ENCODE data around the gene NCKIPSD. TPM values are rescaled to one million over a fixed set of nuclear protein-coding genes. Genes with fewer than 3 reads are reported as not detected.

Gene NCKIPSD
- total RNA-seq, 1 donor from 2014 or later, result 18.3 TPM

- no peak for FAIRE-seq
- no peak overlapping the region for H3K27ac Mint-ChIP-seq (ENCODE audit: unreplicated experiment)
- Histone ChIP-seq H3K4me2 (ENCODE audit: low read length) (no peak overlapping the region), H4K20me1 (ENCODE audit: insufficient read depth, low read length) (peaks cover 34% of the 10 kb centered on the region), H3K36me3 (ENCODE audit: insufficient read depth, low read length) (peaks cover 6% of the 10 kb centered on the region), H2AFZ (ENCODE audit: low read depth, low read length) (no peak overlapping the region), H3K79me2 (ENCODE audit: insufficient read depth, low read length) (peaks cover 22% of the 10 kb centered on the region), H3K27ac (ENCODE audit: low read depth, low read length) (no peak overlapping the region), H3K9me3 (ENCODE audit: insufficient read depth, low read depth, low read length) (no peaks in the 10 kb centered on the region), H3K4me1 (ENCODE audit: insufficient read depth, low read length) (peaks cover 9% of the 10 kb centered on the region), H3K27me3 (ENCODE audit: insufficient read depth, low read length) (no peaks in the 10 kb centered on the region), H3K4me3 (ENCODE audit: insufficient read depth, low read depth, low read length) (no peak overlapping the region), H3K9ac (ENCODE audit: low read length) (no peak overlapping the region)
- H3K27me3 Mint-ChIP-seq (ENCODE audit: low read depth, unreplicated experiment), result no peaks in the 10 kb centered on the region
- no peak for TF ChIP-seq EZH2 (IDR thresholded peaks at IDR 0.05; ENCODE audit: insufficient read depth, low read length)
- TF ChIP-seq CTCF (IDR thresholded peaks at IDR 0.05; ENCODE audit: insufficient read depth, low read depth, low read length), result no peak
- H3K36me3 Mint-ChIP-seq (ENCODE audit: low read depth, unreplicated experiment), result peaks cover 40% of the 10 kb centered on the region
- peaks cover 7% of the 10 kb centered on the region for H3K4me1 Mint-ChIP-seq (ENCODE audit: low read depth, unreplicated experiment)
- H3K4me3 Mint-ChIP-seq (ENCODE audit: unreplicated experiment), result no peak overlapping the region
- H3K9me3 Mint-ChIP-seq (ENCODE audit: unreplicated experiment), result no peaks in the 10 kb centered on the region
- no peak for DNase-seq (ENCODE audit: low read depth)
Measured at GRCh38 chr3:48630833-48631232, 54.9 kb downstream of the NCKIPSD start.

GRCh38 chr3:48630407-48630806, 55.3 kb downstream of the NCKIPSD start:
- Histone ChIP-seq H2AFZ (ENCODE audit: low read depth, low read length) (no peak overlapping the region), H3K27me3 (ENCODE audit: insufficient read depth, low read length) (no peaks in the 10 kb centered on the region), H3K9me3 (ENCODE audit: insufficient read depth, low read depth, low read length) (no peaks in the 10 kb centered on the region), H3K79me2 (ENCODE audit: insufficient read depth, low read length) (peaks cover 22% of the 10 kb centered on the region), H3K4me1 (ENCODE audit: insufficient read depth, low read length) (peaks cover 6% of the 10 kb centered on the region), H3K27ac (ENCODE audit: low read depth, low read length) (no peak overlapping the region), H3K36me3 (ENCODE audit: insufficient read depth, low read length) (peaks cover 6% of the 10 kb centered on the region), H3K4me2 (ENCODE audit: low read length) (no peak overlapping the region), H3K9ac (ENCODE audit: low read length) (no peak overlapping the region), H3K4me3 (ENCODE audit: insufficient read depth, low read depth, low read length) (no peak overlapping the region), H4K20me1 (ENCODE audit: insufficient read depth, low read length) (peaks cover 34% of the 10 kb centered on the region)
- peaks cover 7% of the 10 kb centered on the region for H3K4me1 Mint-ChIP-seq (ENCODE audit: low read depth, unreplicated experiment)
- DNase-seq (ENCODE audit: low read depth) (no peak), FAIRE-seq (no peak)
- no peaks in the 10 kb centered on the region for H3K9me3 Mint-ChIP-seq (ENCODE audit: unreplicated experiment)
- TF ChIP-seq CTCF (IDR thresholded peaks at IDR 0.05; ENCODE audit: insufficient read depth, low read depth, low read length) (no peak), EZH2 (IDR thresholded peaks at IDR 0.05; ENCODE audit: insufficient read depth, low read length) (no peak)
- H3K36me3 Mint-ChIP-seq (ENCODE audit: low read depth, unreplicated experiment), result peaks cover 40% of the 10 kb centered on the region
- H3K27ac Mint-ChIP-seq (ENCODE audit: unreplicated experiment), result no peak overlapping the region
- peak overlapping the region; percentile 66 for H3K4me3 Mint-ChIP-seq (ENCODE audit: unreplicated experiment)
- no peaks in the 10 kb centered on the region for H3K27me3 Mint-ChIP-seq (ENCODE audit: low read depth, unreplicated experiment)

DNA sequence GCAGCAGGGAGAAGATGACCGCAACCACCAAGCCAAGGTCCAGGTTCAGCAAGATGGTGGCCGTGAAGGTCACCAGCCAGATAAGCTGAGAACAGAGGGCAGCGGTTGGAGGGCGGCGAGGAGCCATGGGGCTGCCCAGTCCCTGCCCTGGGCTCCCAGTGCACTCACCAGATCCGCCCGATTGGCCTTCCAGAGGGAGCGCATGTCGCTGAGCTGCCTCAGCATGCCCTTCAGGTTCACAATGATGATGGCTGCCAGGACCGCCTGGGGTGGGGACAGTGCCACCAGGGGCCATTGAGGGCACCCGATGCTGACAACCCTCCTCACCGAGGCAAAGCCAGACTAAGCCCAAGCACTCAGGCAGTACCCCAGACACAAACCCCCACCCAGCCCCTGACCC, 55.8 kb downstream of the NCKIPSD start:
- FAIRE-seq (no peak), DNase-seq (ENCODE audit: low read depth) (no peak)
- H3K9ac ChIP-seq (ENCODE audit: low read length), result no peak overlapping the region
- Mint-ChIP-seq H3K27ac (ENCODE audit: unreplicated experiment) (no peak overlapping the region), H3K27me3 (ENCODE audit: low read depth, unreplicated experiment) (no peaks in the 10 kb centered on the region), H3K4me1 (ENCODE audit: low read depth, unreplicated experiment) (peaks cover 7% of the 10 kb centered on the region), H3K9me3 (ENCODE audit: unreplicated experiment) (no peaks in the 10 kb centered on the region), H3K36me3 (ENCODE audit: low read depth, unreplicated experiment) (peaks cover 45% of the 10 kb centered on the region), H3K4me3 (ENCODE audit: unreplicated experiment) (no peak overlapping the region)
- H2AFZ ChIP-seq (ENCODE audit: low read depth, low read length), result no peak overlapping the region
- no peak for TF ChIP-seq EZH2 (IDR thresholded peaks at IDR 0.05; ENCODE audit: insufficient read depth, low read length)
- no peak for TF ChIP-seq CTCF (IDR thresholded peaks at IDR 0.05; ENCODE audit: insufficient read depth, low read depth, low read length)
- H3K27me3 ChIP-seq (ENCODE audit: insufficient read depth, low read length), result no peaks in the 10 kb centered on the region
- H3K4me3 ChIP-seq (ENCODE audit: insufficient read depth, low read depth, low read length), result no peak overlapping the region
- peaks cover 20% of the 10 kb centered on the region for H3K79me2 ChIP-seq (ENCODE audit: insufficient read depth, low read length)
- H3K9me3 ChIP-seq (ENCODE audit: insufficient read depth, low read depth, low read length), result no peaks in the 10 kb centered on the region
- H3K4me1 ChIP-seq (ENCODE audit: insufficient read depth, low read length), result peaks cover 6% of the 10 kb centered on the region
- no peak overlapping the region for H3K4me2 ChIP-seq (ENCODE audit: low read length)
- peaks cover 34% of the 10 kb centered on the region for H4K20me1 ChIP-seq (ENCODE audit: insufficient read depth, low read length)
- no peak overlapping the region for H3K27ac ChIP-seq (ENCODE audit: low read depth, low read length)
- peaks cover 6% of the 10 kb centered on the region for H3K36me3 ChIP-seq (ENCODE audit: insufficient read depth, low read length)

Data from astrocyte (in vitro differentiated cells and primary cell).